ENCODE results near the gene ADAMTS5.

Gene ADAMTS5

GRCh38 chr21:26887251-26887650 is 79.6 kb downstream of the ADAMTS5 start:
- DNase-seq (ENCODE audit: low read depth), result peak; percentile 3

DNA sequence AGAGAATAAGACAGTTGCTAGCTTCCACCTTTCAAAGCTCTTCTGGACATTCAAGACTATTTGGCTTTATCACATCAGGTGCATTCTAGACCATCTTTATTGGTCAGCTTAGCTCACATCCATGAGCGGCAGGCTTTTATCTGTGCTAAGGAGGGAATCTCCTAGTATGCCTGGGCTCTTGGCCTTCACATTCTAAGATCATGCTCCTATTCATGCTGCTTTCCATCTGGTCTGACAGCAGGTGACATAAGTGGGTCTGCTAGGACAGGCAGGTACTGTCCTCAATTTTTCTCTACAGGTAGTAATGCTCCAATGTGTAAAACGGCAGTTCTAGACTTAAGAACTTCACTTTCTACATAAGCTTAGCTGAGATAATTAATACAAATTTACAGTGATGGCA is 82.5 kb downstream of the ADAMTS5 start:
- no peak for DNase-seq (ENCODE audit: low read depth)

DNA sequence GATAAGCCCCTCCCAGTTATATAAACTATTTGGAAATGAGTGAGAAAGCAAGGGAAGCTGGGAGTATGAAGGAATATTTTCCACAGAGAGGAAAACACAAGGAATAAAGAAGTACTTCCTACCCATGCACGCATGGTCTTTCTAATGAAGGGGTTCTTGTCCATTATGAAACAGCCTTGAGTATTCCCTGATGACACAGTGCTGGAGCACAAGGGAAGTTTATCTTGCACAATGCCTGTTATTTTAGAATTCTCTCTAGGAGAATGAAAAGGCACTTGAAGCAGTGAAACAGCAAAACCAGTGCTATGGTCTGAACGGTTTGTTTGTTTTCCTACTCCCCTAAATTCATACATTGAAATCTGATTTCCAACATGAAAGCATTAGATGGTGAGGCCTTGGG is 83.1 kb downstream of the ADAMTS5 start:
- DNase-seq (ENCODE audit: low read depth), result no peak

DNA sequence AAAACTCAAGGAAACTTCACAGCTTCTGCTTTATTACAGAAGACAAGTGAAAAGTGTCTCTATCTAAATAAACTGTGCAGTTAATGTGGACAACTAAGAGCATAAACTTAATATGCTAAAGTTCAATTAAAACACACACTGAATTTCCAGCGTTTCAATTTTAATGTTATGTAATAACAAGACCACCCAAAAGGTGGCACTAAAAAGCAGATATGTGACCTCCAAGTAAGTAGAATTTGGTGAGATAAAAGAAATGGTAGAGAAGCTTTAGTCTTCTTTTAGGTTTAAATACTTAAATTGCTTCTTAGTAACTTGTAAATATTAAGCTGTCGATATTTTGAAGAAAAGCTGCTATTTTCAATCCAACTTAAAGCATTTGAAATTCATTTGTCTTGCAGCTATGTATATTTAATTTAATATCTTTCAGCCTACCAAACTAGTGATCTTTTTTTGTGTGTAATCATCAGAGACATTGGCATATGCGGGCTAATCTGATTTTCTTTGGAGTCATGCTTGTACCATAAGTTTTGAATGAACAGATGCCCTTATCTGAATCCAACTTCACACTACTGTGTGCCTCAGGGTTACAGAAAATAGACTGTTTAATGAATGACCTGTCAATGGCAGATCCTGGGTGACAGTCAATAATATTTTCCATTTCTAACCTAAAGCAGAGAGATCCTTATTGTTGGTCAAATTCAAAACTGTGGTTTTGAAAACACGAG is 85.2 kb downstream of the ADAMTS5 start:
- DNase-seq (ENCODE audit: low read depth), result peak; percentile 8

DNA sequence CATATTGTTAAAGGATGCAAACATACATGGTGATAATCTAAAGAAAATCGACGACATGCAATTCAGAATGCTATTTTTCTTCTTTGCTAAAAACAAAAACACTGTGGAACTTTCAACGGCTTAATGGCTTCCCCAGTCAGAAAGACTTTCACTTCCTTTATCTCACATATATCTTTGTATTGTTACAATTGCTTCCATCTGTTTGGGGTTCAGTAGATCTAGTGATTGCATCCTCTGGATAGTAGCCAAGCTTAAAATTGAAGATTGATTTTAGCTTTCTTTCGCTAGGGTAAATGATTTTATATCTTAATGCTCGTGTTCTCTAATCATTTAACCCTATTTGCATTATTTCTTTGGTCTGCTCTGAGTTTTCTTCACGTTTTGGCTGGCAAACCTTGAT is 89.9 kb downstream of the ADAMTS5 start:
- DNase-seq (ENCODE audit: low read depth), result no peak

DNA sequence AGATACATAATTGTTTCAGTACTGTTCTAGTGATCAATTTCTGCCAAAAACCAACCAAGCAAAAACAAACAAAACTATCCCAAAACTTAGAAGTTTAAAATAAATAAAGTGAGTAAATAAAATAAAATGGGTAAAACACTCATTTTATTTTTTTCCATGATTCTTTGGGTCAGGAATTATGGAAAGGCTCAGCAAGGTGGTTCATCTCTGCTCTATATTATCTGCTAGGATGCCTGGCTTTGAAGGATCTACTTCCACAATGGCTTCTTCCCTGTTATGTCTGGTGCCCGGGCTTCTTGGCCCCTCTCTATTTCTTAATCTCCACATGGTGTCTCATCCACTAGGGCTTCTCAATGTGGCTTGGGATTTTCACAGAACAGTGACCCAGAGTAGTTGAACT is 92.5 kb downstream of the ADAMTS5 start:
- no peak for DNase-seq (ENCODE audit: low read depth)
